HTR-8/SVneo (cell line): Measurements from ENCODE around the gene IL1RAPL1.

Experiments
- DNase-seq: peaks from one replicate; pipeline ENCODE4 v3.0.0; 2011; ENCODE audit warnings: low spot score, mixed read lengths; ENCODE audit not compliant: insufficient read length
- FAIRE-seq: peaks from 2 replicates; lab custom pipeline; 2011; peaks lifted over from hg19 to GRCh38; lab: Jason Lieb, UNC

The IL1RAPL1 gene

DNA sequence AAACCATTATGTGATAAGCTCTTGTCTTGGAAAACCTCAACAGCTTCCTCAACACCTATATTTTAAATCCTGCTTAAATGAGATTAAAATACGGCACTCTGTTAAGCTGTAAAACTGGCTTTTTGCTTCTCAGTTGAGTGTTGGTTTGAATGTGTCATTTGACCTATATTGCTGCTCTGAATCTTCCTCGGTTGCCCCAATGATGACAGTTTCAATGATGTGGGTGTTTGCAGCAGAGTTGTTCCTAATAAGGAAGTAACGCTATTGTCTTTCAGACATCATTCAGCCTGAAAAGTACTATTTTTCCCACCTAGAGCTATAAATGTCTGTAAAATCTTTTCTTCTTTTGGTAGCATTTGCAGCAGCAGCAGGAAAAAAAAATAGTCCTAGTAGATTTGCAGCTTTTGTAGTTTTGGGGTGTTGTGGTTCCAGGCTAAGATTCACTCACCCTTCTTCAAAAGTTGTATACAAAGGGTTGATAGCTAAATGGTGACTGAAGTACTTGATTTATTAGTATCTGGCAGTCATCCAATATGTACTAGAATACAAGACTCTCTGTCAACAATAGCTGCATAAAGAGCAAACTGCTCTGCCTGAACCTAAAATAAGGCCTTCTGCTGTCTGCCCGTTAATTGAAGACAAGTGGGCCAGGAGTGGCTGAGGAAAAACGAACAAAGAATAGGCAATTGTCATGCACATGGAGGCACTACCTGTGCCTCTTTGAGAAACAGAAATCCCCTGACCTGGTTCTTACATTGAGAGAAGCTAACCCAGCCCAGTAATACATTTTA, 333.1 kb downstream of the IL1RAPL1 start:
- DNase-seq: no peak
- no peak for FAIRE-seq

DNA sequence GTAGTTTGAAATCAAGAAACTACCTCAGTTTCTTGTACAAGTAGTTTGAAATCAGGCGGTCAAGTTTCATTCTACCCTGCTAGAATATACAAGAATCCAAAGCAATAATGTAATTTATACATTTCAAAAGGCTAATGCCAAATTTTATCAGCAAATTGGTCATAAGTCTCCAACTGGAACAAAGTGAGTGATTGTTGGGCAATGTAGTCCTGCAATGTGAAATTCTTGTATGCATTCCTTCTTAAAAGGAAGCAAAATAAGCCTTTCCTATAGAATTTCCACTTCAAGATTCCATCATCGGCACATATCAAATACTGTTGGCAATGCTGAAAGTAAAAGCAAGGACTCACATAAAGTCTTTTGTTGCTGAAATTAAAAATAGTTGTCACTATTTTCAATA, 334.9 kb downstream of the IL1RAPL1 start:
- FAIRE-seq: no peak
- DNase-seq: no peak

DNA sequence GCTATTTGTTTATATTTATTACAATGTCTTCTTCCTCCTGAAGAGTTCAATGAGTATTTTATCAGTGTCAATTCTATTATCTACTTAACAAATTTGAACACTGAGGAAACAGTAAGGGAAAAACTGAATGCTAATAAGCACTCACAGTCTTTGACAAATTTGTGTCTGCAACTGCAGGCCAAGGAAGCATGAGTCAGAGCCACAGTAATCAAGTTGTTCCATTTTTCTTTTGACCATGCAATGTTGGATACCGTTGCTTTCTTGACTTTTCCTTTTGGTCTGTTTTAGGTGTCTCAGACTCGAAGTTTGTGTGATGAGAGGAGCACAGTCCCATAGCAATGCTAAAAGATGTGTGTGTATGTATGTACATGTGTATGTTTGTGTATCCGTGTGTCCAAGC, 359.6 kb downstream of the IL1RAPL1 start:
- FAIRE-seq (peak; percentile 67), DNase-seq (no peak)

DNA sequence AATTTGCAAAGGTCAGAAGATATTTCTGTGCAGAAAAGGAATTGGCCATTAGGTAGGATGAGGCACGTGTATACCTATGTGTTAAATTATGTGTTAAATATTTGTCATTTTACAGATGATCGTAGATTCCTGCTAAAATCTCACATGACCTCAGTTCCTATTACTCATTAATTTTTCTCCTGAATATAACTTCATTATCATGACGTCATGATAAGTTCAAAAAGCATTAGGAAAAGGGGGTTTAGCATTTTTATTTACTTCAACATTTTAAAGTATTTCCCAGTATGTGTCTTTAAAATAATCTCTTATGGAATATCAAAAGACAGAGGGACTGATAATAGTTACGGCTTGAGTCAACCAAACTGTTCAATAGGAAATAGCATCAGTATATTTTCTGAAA, 372.8 kb downstream of the IL1RAPL1 start:
- DNase-seq (no peak), FAIRE-seq (no peak)

GRCh38 chrX:28966331-28966730, 379.1 kb downstream of the IL1RAPL1 start:
- DNase-seq: no peak
- FAIRE-seq: no peak

GRCh38 chrX:28969126-28969525, 381.9 kb downstream of the IL1RAPL1 start:
- DNase-seq (no peak), FAIRE-seq (no peak)

- DNase-seq (peak; percentile 18), FAIRE-seq (no peak)
These were observed 392.6 kb downstream of the IL1RAPL1 start for GRCh38 chrX:28979877-28980276.

GRCh38 chrX:28981952-28982351, 394.7 kb downstream of the IL1RAPL1 start:
- FAIRE-seq: no peak

DNA sequence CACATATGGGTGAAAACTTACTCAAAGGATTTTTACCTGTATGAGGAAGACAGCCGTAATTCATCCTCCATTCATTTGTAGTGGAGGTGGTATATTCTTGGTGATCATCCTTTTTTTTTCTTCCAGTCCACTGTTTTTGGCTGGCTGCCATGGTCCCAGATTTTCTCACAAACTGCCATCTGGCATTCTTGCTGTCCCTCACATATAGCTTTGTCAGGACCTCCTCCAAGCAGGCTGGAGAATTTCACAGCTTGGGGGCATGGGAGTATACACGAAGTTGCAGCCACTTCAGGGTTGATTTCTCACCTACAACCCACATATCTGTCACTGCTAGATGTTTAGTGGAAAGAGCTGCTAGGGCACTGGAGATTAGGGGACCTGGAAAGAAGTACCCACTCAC, 401.0 kb downstream of the IL1RAPL1 start:
- FAIRE-seq: no peak
- DNase-seq: no peak

More at GRCh38 chrX:28981952-28982351, 394.7 kb downstream of the IL1RAPL1 start:
- no peak for DNase-seq

DNA sequence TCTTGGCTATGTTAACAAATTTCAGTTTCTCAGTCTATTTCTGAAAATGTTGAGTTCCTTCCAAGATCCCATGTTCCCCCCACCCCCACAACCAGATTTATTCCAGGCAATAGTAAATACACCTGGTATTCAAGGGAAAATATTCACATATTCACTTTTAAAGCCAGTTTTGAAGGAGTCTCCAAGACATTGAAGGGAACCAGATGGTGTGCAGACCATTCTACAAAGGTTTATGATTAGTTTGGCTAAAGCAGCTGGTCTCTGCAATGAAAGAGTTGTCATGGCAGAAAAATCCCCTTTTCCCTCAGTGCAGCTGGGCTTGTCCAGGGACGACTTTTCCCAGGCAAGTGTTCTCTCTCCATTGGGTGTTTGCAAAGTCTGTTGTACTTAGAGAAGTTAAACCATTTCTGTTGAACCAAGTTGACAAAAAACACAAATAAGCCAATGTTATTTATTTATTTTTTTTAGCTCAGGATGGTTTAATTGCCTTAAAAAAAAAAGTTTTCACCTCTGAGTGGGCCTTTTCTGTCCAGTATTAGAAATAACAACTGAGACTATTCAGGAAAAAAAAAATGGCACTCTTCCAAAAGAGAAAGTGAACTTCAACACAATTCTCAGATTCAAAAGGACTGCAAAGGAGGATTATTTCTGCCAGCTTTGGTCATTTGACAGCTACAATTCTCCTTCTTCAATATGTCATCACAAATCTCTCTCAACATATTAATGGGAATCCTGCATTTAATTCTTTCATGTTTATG, 410.6 kb downstream of the IL1RAPL1 start:
- DNase-seq: no peak
- no peak for FAIRE-seq

- FAIRE-seq: no peak
These were observed 411.4 kb downstream of the IL1RAPL1 start for GRCh38 chrX:28998609-28999135.

DNA sequence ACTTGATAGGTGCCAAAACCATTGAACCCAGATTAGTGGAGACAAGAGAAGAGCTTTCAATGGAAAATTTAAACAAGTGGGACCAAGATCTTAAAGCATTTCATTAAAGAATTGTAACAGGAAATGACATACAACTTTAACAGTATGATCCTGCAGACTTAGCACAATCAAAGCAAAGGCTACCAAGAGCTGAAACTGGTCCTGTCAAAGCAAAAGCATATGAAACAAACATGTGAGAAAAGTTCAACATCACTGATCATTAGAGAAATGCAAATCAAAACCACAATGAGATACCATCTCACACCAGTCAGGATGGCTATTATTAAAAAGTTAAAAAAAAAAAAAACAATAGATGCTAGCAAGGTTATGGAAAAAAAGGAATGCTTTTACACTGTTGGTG, 425.6 kb downstream of the IL1RAPL1 start:
- DNase-seq: no peak
- no peak for FAIRE-seq

More at GRCh38 chrX:28998609-28999135, 411.4 kb downstream of the IL1RAPL1 start:
- no peak for DNase-seq

DNA sequence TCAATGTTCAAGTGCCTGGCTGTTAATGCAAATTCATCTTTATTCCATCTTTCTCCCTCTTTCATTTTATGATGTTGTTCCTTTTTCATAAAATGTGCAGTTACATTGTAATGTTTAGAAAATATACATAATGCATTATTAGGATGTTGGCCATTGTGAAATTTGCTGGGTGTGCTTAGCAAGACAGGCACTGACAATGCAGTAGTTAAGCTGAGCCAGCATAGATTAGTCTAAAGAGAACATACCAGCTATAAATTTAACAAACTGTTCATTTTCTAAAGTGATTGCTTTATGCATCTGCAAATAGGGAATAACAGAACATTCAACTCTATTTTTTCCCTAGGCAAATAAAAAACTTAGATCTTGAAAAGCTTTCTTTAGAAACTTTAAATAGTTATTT, 436.0 kb downstream of the IL1RAPL1 start:
- no peak for DNase-seq
- FAIRE-seq: no peak

DNA sequence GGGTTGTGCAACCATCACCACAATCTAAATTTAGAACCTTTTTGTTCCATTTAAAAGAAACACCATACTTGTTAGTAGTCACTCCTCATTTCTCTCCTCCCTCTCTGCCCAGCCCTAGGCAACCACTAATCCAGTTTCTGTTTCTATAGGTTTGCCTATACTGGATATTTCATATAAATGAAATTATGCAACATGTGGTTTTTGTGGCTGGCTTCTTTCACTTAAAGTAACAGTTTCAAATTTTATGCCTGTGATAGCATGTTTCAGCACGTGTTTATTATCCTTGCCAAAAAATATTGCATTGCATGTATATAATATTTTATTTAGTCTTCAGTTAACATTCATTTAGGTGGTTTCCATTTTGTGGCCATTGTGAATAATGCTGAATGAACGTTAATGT, 437.6 kb downstream of the IL1RAPL1 start:
- DNase-seq (no peak), FAIRE-seq (no peak)

GRCh38 chrX:29039501-29039900, 452.3 kb downstream of the IL1RAPL1 start:
- DNase-seq: no peak
- no peak for FAIRE-seq

DNA sequence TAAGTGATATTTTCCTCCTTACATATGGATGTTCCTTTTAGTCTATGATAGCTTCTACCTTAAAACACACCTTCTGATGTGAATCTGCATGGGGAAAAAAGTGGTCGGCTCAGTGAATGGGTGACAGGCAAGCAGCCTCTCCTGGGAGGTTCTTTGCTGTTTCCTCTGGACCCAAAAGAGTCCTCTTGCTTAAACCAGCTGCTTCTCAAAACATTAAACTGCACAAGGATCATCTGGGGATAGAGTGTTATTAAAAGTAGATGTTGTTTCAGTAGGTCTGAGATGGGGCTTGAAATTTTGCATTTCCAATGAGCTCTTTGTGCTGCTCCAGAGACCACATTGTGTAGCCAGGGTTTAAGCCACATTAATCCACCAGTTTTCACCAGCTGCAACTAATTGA, 452.9 kb downstream of the IL1RAPL1 start:
- FAIRE-seq: no peak
- no peak for DNase-seq

- DNase-seq: no peak
- no peak for FAIRE-seq
These were observed 455.1 kb downstream of the IL1RAPL1 start for GRCh38 chrX:29042341-29042740.

GRCh38 chrX:29043746-29044145, 456.5 kb downstream of the IL1RAPL1 start:
- no peak for FAIRE-seq
- DNase-seq: no peak

- FAIRE-seq (no peak), DNase-seq (no peak)
These were observed 457.4 kb downstream of the IL1RAPL1 start for GRCh38 chrX:29044423-29045184.

DNA sequence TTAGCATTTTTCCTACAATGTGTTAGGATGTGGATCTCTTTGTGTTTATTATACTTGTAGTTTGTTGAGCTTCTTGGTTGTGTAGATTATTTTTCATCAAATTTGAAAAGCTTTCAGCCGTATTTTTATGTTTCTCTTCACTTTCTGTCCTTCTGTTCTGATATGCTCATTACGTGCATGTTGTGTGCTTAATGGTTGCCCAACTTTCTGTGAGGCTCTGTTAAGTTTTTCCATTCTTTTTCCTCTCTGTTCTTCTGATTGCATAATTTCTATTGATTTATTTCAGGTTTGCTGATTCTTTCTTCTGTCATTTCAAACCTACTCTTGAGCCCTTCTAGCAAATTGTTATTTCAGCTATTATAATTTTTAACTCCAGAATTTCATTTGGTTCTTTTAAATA, 478.2 kb downstream of the IL1RAPL1 start:
- FAIRE-seq: no peak
- no peak for DNase-seq

DNA sequence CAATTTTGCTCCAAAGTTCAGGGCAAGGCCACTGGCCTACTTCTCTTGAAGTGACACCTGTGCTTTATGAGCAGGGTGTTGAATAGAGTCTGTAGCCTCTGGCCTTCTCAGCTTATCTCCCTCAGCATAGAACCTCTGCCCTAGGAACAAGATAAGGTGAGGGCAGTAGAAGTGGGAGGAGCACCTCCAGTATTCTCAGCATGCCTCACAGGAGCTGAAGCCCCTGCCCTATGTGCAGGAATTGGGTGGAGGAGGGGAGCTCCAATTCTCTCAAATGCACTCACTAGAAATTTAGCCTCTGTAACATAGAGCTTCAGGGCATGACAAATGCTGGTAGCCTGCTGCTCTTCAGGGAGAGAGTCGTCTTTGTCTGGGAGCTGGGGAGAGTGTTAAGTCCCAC, 479.3 kb downstream of the IL1RAPL1 start:
- DNase-seq (no peak), FAIRE-seq (no peak)
